GM19455 (cell line): ENCODE data around the gene ZNF235.
"Not testable (repeated sequence)": the region's sequence is repeated elsewhere in the genome, so short reads cannot be mapped to it uniquely, and the experiment has no call there.

Experiments
- ATAC-seq: cut with Tn5 transposase; IDR thresholded peaks from one replicate; pipeline ENCODE4 v1.9.1; 2021; ENCODE audit not compliant: unreplicated experiment

The ZNF235 gene

GRCh38 chr19:44304659-44305193, at the start of gene ZNF235:
ZNF235 (minus strand) TSS chr19:44305025; CDS start chr19:44303404, 1,621 bp downstream.
- ATAC-seq: peak; percentile 87

DNA sequence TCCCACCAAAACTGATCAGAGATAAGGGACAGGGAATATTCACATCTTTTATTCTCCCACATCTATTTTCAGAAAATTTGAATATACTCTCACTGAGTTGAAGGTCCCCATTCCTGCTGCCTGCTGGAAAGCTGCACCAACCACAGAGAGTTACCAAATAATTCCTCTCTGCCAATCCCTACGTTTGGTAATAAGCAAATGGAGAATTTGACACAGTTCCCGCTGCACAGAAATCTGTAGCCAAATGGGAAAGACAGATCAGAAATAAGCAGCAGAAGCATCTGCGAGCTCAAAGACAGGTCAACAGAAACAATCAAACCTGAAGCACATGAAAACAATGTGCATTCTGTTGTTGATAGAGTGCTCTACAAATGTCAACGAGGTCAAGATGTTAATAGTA, 41.7 kb upstream of the ZNF235 start:
- ATAC-seq: no peak

DNA sequence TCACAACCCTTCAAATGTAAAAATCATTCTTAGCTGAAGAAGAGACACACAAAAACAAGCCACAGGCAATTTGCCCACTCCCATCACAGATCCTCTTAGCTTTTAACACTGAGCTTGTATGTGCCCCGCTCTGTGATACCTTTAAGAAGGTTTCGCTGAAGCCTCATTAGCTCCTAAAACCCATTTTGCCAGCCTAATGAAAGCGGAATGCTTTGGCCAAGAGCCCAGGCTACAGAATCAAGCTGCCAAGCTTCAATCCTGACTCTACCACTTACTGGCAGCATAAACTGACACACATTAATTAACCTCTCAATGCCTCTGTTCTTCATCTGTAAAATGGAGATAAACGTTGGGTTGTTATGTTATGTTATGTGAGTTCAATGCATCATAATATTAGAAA, 41.1 kb upstream of the ZNF235 start:
- ATAC-seq: no peak

- ATAC-seq: no peak
Measured at GRCh38 chr19:44344255-44344654, 39.4 kb upstream of the ZNF235 start.

GRCh38 chr19:44341794-44342193, 37.0 kb upstream of the ZNF235 start:
- no peak for ATAC-seq

- not testable (repeated sequence) for ATAC-seq
Measured at GRCh38 chr19:44334639-44335038, 29.8 kb upstream of the ZNF235 start.

DNA sequence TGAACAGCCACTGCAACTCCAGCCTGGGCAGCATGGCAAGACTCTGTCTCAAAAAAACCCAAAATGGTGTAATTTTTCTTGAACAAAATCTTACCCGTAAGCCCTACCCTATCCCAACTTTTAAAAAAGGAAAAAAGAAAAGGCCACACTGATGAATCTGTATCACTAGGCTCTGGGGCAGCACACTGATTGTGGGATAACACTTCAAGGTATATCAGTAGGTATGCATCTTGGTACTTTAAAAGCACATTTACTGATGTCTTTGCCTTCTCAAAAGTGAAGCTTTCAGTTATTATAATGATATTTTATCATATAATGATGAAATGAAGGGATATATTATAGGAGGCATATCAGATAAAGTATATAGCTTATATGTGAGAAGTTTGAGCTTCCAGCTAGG, 27.3 kb upstream of the ZNF235 start:
- ATAC-seq: no peak

DNA sequence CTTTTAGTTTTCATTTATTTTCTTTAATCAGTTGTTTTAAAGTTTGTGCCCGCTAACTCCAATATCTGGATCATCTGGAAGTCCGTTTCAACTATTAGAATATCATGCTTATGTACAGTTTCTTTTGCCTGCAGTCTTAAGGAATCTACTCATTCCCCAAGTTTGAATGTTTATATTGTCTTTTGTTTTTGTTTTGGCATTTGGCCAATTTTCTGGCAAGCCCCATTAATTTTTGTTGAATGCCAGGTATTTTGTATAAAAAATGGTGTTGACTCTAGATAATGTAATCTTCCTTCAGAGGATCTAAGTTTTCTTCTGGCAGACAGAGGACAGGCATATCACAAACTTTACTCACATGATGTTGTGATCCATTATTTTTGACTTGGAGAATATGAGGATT, 11.1 kb upstream of the ZNF235 start:
- ATAC-seq: no peak

DNA sequence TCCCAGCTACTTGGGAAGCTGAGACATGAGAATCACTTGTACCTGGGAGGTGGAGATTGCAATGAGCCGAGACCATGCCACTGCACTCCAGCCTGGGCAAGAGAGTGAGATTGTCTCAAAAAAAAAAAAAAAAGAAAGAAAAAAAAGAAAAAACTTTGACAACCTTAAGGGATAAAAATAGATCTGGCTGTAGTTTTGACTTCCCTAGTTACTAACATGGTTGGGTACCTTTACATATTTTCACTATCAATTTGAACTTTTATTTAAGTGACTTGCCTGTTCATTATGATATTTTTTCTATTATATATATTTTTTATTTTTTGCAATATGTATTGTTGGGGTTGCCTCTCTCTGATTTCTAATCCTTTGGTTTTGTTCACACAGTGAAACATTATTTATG, 8.4 kb upstream of the ZNF235 start:
- ATAC-seq: no peak

- no peak for ATAC-seq
Measured at GRCh38 chr19:44308011-44308410, 3.2 kb upstream of the ZNF235 start.

- ATAC-seq: no peak
Measured at GRCh38 chr19:44306283-44306682, 1.5 kb upstream of the ZNF235 start.

- ATAC-seq: no peak
Measured at GRCh38 chr19:44305457-44305856, 632 bp upstream of the ZNF235 start.

GRCh38 chr19:44303976-44304568, 753 bp downstream of the ZNF235 start:
- ATAC-seq: no peak

DNA sequence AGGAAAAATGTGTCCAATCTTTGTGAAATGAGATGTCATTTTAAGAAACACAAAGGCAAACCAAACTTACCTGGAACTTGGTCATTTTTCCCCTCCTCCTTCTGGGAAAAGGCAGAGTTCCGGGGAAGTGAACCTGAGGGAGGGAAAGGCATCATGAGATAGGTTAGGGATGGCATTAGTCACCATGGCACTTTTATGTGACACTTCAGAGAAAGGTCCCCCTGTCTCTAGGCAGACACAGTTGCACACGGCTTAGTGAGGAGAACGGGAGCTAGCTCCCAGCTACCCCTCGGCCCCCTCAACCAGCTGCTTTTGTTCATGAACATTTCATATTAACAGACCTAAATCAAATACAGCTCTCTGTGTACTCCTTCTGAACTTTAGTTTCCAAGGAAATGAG, 1.5 kb downstream of the ZNF235 start:
- ATAC-seq: no peak

DNA sequence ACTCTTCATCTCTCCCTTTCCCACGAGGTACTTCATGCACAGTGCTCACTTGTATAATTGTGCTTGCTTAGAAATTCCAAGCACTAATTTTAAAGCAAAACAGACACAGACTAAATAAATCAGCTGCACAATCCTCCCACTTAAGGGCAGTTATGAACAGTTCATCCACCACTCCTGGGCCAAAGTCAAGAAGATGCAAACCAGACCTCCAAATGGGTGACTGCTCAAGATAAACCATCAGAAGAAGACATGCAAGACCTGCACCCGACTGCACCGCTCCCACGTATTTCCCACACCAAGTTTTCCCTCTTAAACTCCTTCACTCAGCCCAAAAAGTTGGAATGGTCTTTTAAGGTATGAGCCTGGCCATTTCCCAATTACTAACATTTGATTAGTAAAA, 19.9 kb downstream of the ZNF235 start:
- no peak for ATAC-seq

DNA sequence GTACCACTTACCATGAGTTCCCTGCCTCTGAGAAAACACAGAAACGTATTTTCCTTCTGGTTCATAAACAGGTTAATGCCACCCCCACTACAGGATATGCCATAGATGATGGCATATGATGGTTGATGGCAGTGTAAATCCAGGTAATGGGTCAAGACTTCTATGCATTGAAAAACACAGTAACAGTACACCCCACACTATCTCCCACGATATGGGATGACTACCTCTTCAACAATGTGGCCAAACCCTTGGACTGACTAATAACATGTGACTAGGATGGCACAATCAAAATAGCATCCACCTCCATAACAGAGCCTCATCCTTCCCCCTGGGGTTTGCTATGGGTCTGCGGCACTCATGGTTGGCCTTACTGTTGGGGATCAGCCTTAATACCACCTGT, 22.0 kb downstream of the ZNF235 start:
- ATAC-seq: no peak

DNA sequence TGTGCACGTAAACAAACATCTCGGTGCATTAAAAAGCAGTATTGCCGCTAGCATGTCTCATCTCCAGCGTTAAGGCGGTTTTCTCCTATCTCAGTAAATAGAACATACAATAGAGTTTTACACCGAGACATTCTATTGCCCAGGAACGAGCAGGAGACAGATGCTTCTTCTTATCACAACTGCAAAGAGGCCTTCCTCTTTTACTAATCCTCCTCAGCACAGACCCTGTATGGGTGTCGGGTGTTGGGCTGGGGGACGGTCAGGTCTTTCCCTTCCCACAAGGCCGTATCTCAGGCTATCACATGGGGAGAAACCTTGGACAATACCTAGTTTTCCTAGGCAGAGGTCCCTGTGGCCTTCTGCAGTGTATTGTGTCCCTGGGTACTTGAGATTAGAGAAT, 23.9 kb downstream of the ZNF235 start:
- no peak for ATAC-seq

DNA sequence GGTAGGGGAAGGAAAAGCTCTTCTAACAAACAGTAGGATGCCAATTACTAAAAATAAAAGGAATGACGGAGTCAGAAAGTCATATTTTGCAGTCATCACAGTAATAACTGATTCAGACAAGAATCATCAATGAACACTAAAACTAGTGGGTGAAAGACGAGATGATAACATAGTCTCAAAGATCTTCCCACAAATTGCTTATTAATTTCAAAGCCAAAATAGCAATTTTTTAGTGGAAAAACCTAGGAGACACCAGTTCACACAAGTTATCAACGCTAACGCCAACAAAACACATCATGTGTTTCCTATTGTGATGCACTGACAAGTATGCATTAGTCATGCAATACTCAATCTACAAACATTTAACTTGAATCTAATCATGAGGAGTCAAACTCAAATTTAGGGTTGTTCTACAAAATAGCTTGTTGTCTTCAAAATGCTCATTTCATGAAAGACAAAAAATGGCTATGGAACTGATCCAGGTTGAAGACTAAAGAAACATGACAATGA, 26.6 kb downstream of the ZNF235 start:
- no peak for ATAC-seq

DNA sequence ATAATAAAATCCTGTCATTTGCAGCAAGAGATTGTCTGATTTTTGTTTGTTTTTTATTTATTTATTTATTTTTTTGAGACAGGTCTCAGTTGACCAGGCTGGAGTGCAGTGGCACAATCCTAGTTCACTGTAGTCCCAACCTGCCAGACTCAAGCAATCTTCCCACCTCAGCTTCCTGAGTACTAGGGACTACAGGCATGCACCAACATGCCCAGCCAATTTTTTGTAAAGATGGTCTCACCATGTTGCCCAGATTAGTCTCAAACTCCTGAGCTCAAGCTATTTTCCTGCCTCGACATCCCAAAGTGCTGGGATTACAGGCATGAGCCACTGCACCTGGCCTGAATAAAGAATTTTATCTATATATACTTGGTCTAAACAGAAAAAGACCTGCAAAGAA, 27.5 kb downstream of the ZNF235 start:
- ATAC-seq: no peak

- no peak for ATAC-seq
Measured at GRCh38 chr19:44260695-44261446, 44.0 kb downstream of the ZNF235 start.

GRCh38 chr19:44260343-44260681, 44.5 kb downstream of the ZNF235 start:
- no peak for ATAC-seq

DNA sequence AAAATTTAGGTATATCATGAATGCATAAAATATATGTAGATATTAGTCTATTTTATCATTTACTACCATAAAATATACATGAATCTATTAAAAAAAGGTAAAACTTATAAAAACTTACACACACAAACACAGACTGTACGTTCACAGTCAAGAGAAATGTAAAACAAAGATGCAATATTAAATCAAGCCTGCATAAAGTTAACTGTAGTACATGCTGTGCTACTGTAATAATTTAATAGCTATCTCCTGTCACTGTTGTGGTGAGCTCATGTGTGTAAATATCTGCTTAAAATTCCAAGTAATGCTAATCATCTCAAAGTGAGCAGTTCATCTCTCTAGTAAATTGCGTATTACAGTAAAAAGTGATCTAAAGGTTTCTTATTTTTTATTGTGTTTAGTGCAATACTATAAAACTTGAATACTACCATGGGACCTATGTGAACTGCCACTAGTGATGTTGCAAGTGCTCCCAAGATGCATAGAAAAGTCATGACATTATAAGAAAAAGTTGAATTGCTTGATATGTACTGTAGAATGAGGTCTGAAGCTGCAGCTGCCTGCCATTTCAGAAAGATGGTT, 45.9 kb downstream of the ZNF235 start:
- ATAC-seq: no peak
